COLO668 (cell line): Measurements from ENCODE around the gene DUOXA2.

Source experiments
- DNase-seq: peaks from one replicate; lab custom pipeline; 2025; ENCODE audit not compliant: unreplicated experiment; lab: John Stamatoyannopoulos, UW

The DUOXA2 gene

DNA sequence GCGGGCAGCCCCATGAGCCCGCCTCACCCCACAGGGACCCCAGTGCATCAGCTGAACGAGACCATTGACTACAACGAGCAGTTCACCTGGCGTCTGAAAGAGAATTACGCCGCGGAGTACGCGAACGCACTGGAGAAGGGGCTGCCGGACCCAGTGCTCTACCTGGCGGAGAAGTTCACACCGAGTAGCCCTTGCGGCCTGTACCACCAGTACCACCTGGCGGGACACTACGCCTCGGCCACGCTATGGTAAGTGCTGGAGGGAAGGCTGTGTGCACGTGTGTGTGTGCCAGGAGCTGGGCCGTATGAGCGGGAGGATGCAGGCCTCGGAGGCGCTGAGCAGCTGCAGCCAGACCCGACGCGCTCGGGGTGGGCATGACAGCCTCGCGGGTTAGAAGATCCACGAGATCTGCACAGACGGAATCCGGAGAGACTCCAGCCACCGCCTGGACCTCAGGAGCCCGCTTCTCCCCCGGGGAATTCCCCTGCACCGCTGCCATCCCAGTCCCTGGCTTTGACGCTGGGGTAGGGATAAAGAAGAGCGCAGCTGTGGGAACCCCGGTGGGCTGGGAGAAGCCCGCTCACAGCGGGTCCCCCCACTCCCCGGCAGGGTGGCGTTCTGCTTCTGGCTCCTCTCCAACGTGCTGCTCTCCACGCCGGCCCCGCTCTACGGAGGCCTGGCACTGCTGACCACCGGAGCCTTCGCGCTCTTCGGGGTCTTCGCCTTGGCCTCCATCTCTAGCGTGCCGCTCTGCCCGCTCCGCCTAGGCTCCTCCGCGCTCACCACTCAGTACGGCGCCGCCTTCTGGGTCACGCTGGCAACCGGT lies 2.6 kb downstream of the DUOXA2 start:
- no peak for DNase-seq

DNA sequence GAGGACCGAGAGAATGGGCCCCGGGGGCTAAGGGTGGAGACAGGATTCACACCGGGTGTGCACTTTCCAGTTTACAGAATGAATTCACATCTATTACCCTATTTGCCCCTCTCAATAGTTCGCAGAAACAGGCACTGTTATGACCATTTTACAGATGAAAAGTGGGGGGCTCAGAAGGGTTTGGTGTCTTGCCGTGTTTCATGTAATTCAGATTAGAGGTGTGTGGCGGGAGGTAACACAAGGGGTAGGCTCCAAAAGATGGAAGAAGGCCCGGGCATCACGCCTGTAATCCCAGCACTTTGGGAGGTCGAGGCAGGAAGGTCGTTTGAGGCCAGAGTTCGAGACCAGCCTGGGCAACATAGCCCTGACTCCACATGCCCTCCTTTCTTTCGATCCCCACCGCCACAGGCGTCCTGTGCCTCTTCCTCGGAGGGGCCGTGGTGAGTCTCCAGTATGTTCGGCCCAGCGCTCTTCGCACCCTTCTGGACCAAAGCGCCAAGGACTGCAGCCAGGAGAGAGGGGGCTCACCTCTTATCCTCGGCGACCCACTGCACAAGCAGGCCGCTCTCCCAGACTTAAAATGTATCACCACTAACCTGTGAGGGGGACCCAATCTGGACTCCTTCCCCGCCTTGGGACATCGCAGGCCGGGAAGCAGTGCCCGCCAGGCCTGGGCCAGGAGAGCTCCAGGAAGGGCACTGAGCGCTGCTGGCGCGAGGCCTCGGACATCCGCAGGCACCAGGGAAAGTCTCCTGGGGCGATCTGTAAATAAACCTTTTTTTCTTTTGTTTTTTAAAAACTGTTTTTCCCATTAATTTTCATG lies 3.4 kb downstream of the DUOXA2 start:
- DNase-seq, result no peak

DNA sequence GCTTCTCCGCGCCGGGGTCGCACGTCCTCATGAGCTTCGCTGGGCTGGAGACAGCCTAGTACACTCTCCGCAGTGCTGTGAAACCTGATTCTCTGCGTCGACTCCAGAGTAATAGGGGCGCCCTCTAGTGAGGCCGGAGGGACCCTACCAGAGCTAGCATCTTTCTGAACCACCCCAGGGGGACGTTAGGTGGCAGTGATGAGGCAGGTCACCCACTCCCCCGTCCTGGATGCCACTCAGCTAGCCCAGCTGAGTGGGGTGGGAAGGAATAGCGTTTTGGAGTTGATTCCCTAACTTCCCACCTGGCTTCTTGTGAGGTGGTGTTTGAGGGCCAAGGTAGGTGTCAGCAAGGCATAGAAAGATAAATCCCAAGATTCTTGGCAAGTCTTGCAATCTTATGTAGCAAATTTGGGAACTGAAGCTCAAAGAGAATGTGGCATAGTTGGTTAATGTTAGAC lies 4.0 kb downstream of the DUOXA2 start:
- DNase-seq, result peak; percentile 85

DNA sequence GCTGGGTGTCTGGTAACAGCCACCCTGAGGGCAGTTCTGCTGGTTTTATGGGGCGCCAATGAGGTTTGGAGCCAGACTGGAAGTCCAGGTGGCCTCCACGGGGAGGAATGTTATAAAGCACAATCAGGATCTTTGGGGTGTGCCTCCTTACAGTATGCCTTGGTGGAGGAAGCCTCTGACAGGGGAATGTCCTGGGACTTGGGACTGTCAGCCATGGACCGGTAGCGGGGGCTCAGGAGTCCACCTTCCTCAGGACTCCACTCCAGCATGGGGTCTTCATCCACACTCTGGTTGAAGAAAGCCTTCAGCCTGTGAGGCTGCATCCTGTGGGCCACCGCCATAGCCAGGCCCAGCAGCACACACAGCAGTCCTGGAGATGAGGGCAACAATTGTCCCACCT lies 4.9 kb downstream of the DUOXA2 start:
- DNase-seq, result no peak

DNA sequence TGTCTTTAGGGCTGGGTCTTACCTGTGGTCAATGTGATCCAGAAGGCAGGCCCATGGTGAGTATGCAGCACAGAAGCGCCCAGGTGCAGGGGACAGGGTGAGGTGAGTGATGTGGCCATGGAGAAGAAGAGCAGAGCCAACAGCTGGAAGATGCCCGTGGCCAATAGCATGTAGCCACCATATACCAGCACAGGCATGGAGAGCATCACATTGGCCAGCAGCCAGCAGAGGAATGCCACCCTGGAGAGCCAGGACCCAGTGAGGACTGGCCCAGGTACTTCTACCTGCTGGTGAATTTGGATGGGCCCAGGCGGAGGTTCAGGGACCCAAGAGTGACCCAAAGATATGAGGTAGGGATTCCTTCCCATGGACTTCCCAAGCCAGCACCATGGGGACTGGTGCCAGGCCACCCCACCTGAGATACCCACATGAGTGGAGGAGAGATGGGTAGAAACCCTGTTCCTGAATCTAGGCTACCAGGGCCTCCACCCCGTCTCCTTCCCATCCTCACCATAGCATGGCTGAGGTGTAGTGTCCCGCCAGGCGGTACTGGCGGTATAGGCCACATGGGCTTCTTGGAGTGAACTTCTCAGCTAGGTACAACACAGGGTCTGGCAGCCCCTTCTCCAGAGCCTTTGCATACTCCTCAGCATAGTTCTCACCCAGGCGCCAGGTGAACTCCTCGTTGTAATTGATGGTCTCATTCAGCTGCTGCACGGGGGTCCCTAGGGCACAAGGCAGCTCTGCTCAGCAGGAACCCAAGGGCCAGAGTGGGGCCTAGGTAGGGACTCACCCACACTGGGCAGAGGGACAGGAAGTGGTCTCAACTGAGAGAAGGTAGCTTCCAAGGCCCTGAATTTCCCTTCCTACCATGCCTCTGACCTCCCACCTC lies 6.2 kb downstream of the DUOXA2 start:
- no peak for DNase-seq

DNA sequence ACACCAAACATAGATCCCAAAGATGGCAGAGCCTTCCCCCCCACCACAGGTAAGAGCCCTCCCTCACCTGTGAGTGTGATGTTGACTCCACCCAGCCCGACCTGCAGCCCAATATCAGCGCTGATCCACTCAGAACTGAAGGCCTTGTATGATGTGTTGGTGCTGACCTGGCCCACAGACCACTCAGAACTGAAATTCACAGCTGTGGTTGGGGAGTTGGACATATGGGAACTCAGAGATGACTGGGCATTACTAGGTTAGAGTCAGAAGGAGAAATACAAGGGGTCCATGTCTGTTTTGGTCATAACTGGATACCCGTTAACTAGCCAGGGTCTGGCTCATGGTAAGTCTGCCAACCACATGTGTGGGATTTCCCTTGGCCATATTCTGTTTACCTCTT lies 6.9 kb downstream of the DUOXA2 start:
- no peak for DNase-seq

DNA sequence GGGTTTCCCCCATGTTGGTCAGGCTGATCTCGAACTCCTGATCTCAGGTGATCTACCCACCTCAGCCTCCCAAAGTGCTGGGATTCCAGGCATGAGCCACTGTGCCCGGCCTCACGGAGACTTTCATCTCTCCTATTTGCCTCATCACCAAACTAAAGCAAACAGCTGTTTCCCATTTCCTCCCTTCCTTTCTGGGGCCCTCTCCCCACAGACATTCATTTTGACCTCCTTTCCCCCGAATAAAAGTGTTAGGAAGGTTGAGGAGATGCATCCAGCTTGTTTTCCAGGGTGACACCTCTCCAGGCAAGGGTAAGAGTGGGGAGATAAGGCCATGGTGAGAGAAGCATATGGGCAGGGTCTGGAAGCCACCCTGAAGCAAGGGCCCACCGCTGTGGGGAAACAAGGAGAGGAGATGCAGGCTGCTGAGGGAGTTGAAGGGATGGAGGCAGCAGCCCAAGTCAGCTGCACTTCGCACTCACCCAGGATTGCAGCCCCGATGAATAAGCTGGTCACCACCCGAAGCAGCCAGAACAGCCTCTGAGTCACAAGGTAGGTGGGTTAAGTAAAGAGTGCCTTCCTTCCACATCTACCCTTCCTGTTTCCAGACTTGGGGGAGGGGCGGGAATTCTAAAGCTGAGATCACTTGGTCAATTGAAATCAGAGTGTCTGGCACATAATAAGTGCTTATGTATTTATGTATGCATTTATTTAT lies 7.7 kb downstream of the DUOXA2 start:
- no peak for DNase-seq

DNA sequence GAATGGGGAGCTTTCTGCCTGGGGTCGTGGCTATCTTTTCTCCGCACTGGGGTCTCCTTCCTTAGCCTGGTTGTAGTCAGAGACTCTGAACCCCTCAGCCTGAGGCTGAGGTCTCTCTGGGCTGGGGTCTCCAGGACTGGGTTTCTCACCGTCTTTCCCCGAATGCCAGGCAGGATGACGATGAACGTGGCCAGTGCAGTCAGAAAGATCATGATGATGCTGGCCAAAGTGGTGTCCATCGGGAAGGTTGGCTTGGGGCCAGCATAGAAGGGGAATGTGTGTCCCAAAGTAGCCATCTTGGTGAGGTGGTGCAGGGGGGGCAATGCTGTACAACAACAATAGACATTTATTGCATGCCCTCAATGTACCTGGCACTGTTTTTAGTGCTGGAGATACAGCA lies 8.6 kb downstream of the DUOXA2 start:
- no peak for DNase-seq

DNA sequence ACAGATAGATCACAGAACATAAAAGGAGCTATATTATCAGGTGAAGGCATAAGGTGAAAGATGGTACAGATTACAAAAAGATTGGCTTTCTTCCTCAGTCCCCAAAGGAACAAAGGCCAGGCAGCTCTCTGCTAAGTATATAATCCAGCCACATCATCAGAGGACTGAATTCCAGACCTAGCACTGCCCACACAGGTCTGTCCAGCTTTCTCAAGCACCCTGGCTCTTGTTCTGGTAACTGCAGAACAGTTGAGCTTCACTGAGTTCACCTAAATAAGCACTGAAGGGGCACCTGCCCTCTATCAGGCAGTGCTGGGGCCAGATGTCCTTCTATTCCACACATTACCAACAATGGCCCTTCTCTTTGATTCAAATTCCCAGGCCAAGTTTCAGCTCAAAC lies 9.3 kb downstream of the DUOXA2 start:
- DNase-seq, result no peak

DNA sequence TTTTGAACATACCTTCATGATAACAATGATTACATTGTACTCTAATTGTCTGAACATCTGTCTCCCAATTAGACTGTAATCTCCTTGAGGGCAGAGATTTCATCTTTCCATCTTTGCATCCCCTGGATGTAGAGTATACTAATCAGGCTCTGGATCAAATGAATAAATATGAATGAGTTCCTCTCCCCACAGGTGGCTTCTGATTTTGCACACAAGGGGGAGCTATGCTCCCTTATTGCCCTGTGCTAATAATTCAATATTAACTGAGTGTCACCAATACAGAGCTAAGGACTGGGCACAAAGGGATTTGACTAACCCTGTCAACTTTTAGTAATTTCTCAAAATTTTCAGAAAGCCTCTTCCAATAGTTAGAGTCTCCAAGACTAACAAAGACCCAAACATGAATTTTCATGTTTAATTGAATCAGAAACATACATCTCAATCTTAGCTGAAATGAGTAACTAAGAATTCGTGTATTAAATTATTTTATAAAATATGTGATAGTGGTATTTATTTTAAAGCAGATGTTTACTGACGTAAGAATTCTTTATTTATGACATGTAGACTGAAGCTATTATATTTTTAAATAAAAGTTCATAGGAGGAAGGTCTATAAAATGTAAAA lies 12.5 kb downstream of the DUOXA2 start:
- peak; percentile 34 for DNase-seq

DNA sequence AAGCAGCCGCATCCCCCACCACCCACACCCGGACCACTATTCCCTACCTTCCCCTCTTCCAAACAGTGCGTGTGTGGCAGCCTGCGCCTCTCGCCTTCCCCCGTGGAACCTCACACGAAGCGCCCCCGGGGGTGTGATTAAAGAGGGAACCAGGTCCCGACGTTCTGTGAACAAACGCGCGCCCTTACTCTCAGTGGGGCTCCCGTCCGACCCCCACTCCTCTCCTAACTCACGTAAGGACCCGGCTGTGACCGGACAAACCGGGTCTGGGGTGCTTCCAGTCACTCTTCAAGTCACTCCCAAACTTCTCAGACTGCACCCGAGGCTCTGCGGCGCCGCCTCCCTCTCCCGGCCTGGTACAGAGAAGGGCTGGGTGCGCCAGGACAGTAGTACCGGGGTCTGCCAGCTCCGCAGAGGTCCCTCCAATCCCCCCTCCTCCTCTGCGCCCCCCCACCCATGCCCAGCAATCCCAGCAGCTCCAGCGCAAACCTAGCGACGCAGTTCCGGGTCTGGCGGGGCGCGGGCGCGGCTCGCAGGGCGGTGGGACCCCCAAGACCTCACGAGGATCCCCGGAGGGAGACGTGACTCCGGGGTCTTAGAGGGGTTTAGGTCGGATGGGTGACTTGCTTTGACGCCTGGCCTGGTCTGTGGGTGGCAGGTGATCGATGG lies 15.0 kb downstream of the DUOXA2 start:
- no peak for DNase-seq

DNA sequence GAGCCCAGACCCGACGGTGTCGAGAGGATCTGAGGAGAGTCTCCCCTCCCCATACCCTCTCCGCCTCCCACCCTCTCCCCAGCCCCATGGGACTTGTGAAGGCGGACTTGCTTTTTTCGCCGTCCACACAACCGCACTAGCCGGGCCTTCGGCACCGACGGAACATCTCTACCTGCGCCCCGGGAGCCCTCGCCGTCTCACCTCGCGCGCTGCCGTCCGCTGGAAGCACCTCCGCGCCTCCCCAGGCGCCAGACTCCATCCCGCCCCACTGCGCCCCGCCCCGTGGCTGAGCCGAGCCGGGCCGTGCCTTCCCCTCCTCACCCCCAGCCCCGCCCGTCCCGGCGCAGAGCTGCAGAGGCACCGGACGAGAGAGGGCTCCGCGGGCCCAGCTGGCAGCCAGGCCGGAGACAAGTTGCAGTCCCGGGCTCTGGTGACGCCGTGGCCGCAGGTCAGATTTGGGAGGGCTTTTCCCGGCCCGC lies 15.6 kb downstream of the DUOXA2 start, which contains the start of the genes DUOX1 and DUOXA1:
Gene DUOX1 (plus strand): TSS at position 344 of the 479 bp plus-strand sequence. CDS start 1,973 bp downstream, outside the sequence.
Gene DUOXA1 (minus strand): TSS at position 229 of the 479 bp plus-strand sequence. CDS start 6,865 bp downstream, outside the sequence.
- no peak for DNase-seq

DNA sequence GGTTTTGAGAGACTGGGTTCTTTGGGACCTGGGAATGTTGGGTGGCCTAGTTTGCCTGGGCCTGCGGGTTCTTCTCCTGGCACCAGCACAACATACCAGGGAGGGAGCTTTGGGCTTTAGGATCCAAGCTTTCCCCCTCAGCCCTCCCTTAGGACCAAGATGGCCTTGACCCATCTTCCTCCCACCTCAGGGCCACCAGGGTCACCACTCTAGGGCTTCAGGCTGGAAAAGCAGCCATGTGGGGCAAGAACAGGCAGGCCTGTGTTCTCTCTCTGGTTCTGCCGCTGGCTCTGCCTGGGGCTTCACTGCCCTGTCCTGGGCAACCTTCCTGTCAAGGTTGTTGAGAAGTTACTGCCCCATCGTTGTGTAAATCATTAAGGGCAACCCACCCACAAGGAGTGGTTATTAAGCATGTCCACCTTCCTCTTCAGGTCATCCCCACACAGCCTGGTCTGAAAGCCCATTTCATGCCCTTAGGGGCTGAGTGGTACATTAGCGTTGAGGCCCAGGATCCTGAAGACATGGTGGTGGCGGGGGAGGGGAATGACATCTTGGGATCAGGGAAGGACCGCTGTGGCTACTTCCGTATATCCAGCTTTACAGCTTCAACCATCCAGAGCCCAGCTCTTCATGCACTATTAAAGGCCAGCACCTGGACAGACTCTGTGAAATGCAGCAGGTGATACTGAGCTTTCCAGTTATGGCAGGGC lies 16.3 kb downstream of the DUOXA2 start:
- DNase-seq, result no peak

DNA sequence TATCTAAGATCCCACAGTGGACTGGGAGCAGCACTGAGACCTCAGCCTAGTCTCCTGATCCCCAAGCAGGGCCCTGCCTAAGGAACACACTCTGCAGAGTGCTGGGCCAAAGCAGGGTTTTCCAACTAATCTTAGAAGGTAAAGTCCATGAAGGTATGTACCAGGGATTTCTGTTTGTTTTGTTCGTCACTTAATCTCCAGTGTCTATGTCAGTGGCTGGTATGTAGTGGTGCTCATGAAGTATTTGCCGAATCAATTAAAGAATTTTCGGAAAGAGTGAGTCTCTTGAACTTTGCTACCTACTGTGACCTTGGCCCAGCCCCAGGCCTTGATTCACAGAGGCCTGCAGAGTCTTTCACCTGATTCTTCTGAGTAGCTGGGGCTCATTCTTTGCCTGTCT lies 17.4 kb downstream of the DUOXA2 start:
- no peak for DNase-seq

DNA sequence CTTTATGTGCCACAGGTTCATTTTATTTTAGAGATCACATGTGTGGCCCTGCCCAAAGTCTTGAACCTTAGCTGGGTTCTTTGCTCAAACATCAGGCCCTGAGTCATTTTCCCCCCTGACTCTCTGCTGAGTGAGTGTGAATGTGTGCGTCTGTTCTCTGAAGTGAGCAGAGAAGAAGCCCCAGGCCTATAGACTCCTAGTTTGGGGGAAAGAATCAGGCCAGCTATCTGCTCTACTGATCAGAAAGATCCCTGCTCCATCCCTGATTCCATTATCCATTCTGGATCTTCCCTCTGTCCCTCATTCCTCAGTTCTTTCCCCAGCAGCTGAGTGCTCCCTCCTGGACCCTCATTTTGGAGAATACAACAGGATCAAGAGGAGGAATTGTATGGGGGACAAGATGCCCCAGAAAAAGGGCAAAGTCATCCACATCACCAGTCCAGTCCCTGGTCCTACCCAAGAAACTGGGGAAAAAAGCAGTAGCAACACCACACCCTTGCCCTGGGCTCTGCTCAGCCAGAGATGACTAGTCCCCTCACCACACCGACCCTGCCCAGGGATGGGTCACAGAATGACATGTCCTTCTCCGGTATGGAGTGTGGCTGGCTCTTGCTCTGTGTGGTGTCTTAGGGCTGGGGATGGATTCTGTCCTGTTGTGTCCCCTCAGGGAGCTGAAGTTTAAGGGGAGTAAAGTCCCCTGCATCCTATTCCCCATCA lies 18.9 kb downstream of the DUOXA2 start:
- no peak for DNase-seq

DNA sequence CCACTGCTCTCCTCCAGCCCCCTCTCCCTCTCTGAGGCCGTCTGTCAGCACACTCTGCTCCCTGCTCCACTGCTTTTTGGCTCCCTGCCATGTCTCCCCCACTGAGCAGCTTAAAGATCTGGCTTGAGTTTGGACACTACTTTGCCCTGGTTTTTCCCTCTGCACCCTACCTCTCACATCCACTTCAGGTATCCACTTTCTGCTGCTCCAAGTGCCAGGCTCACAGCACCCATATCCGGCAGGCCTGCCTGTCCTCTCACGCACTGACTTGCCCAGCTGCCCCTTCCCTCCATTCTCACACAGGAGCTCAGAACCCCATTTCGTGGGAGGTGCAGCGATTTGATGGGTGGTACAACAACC lies 19.4 kb downstream of the DUOXA2 start:
- DNase-seq, result no peak

DNA sequence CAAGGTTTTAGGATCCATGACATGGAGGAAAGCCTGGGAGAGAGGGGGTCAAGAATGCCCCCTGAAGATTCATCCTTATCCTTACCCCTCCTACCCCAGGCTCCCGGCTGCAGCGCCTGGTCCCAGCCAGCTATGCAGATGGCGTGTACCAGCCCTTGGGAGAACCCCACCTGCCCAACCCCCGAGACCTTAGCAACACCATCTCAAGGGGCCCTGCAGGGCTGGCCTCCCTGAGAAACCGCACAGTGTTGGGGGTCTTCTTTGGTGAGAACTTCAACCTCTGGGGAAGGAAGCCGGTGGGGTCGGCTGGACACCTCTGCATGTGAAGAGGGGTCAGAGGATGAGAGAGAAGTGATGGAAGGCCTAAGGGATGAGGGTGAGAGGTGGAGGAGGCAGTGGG lies 19.9 kb downstream of the DUOXA2 start:
- no peak for DNase-seq
